Activated T-helper 2 cell treated with anti-CD3 and anti-CD28 coated beads, Interferon-gamma antibody, Interleukin-2, Interleukin-4, amounts not matched to agents 10 μg/mL and 5 μg/mL and 100 μg/mL, durations not matched to agents 14 hours and 24 hours and 36 hours (primary cell): ENCODE measurements around the gene GPR135. TPM values are rescaled to one million over a fixed set of nuclear protein-coding genes. Genes with fewer than 3 reads are reported as not detected.

Experiments used
- DNase-seq: peaks from one replicate; pipeline ENCODE4 v3.0.0; 2021; ENCODE audit warnings: low spot score
- H3K27ac Mint-ChIP-seq: one replicate; pipeline ENCODE4 v1.8.0; 2021; ENCODE audit warnings: mixed read lengths
- H3K27me3 Mint-ChIP-seq: one replicate; pipeline ENCODE4 v1.8.0; 2021; ENCODE audit warnings: low read depth, mixed read lengths
- H3K36me3 Mint-ChIP-seq: one replicate; pipeline ENCODE4 v1.8.0; 2021; ENCODE audit warnings: low read depth, mixed read lengths
- H3K4me1 Mint-ChIP-seq: one replicate; pipeline ENCODE4 v1.8.0; 2021; ENCODE audit warnings: low read depth, mixed read lengths
- H3K4me3 Mint-ChIP-seq: one replicate; pipeline ENCODE4 v1.8.0; 2021; ENCODE audit warnings: low read depth, mild to moderate bottlenecking, moderate library complexity, mixed read lengths
- H3K9me3 Mint-ChIP-seq: one replicate; pipeline ENCODE4 v1.8.0; 2021; ENCODE audit warnings: mixed read lengths
- intact Hi-C: fragments of 100-400 bp; cut with micrococcal nuclease; formaldehyde crosslinking; loops from one replicate; pipeline ENCODE4 v1.15.1; 2023
- total RNA-seq: library from RNA; stranded (reverse); gene quantifications from 2 replicates; pipeline ENCODE4 v1.2.3, GENCODE V29; 2022

GPR135 gene, protein sequence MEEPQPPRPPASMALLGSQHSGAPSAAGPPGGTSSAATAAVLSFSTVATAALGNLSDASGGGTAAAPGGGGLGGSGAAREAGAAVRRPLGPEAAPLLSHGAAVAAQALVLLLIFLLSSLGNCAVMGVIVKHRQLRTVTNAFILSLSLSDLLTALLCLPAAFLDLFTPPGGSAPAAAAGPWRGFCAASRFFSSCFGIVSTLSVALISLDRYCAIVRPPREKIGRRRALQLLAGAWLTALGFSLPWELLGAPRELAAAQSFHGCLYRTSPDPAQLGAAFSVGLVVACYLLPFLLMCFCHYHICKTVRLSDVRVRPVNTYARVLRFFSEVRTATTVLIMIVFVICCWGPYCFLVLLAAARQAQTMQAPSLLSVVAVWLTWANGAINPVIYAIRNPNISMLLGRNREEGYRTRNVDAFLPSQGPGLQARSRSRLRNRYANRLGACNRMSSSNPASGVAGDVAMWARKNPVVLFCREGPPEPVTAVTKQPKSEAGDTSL
- total RNA-seq = 1.6 and 2.4 TPM in 2 replicates

DNA sequence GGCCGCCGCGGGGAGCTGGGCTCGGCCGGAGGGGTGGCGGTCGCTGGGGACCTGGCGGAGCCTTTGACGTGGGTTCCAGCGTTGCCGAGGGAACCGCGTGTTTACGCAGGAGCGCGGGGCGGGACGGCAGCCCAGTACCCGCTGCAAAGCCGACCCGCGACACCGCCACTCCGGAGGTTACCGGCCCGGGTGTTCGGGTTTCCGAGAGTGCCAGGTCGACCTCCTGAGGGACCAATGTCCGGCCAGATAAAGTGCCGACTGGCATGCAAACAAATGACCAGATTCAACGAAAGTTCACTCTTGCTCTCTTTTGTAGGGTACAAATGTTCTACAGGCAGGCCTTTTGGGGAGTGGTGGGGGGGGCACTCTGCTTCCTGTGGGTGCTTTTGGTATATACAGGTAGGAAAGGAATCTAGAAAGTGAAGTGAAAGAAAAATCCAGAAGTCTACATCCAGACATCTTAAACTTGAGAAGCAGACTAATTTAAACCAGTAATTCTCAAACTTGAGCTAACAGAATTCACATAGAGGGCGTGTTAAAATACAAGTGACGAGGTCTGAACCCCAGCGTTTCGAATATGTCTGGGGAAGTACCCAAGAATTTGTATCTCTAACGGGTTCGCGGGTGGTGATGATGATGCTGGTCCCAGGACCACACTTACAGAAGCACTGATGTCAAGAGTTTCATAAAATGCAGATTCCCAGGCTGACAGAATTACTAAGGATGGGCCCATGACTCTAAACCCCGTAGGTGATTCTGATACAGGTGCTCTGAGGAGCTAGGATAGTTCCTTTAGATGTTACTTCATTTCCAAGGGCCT, at the start of gene GPR135:
Gene GPR135 (minus strand): TSS at position 65 of the 820 bp plus-strand sequence. CDS start 154 bp downstream, outside the sequence.
- no peak for DNase-seq
- peak within 1 kb of the TSS; percentile 84 for H3K4me3 Mint-ChIP-seq
- no peaks in the 10 kb centered on the region for H3K9me3 Mint-ChIP-seq
- intact Hi-C loops = loop anchor here (5.0 to 10.0 kb wide), 3 partner anchors 278 to 699 kb away; partner anchors contain the start of genes DAAM1 and DHRS7
- H3K27ac Mint-ChIP-seq = peak within 1 kb of the TSS; percentile 58
- H3K36me3 Mint-ChIP-seq = peaks cover 5% of the 10 kb centered on the region
- H3K27me3 Mint-ChIP-seq = peaks cover 3% of the 10 kb centered on the region
- peaks cover 6% of the 10 kb centered on the region for H3K4me1 Mint-ChIP-seq

DNA sequence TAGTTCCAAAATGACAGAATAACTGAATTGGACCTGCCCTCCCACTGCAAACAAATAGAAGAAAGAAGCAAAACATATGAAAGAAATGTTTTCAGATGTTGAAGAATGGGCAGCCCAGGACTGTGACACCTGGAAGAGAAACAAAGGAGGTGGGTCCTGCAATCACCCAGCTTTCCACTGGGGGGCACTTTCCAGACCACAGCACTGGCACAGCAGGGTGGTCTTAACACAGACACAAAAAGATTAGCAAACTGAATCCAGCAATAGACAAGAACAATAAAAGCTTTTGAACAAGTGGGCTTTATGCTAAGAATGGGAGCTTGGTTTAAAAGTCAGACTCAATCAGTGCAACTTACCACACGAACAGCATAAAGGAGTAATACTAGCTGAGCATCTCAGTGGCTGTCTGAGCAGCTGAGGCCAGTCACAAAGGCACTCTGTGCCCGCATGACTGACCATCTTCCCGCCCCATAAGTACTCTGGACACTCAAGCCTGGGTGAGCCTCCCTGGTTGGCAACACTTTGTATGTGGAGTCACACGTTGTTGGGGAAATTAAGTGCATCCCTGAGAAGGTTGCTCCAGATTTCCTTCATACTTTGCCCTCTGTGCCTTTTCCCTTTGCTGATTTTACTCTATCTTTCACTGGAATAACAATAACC, 46.9 kb upstream of the GPR135 start:
- H3K9me3 Mint-ChIP-seq = no peaks in the 10 kb centered on the region
- no peak overlapping the region for H3K27ac Mint-ChIP-seq
- no peak for DNase-seq
- H3K4me3 Mint-ChIP-seq = no peak overlapping the region
- H3K36me3 Mint-ChIP-seq = no peaks in the 10 kb centered on the region
- peaks cover 14% of the 10 kb centered on the region for H3K27me3 Mint-ChIP-seq
- intact Hi-C loops = no loop called here
- H3K4me1 Mint-ChIP-seq = no peaks in the 10 kb centered on the region

DNA sequence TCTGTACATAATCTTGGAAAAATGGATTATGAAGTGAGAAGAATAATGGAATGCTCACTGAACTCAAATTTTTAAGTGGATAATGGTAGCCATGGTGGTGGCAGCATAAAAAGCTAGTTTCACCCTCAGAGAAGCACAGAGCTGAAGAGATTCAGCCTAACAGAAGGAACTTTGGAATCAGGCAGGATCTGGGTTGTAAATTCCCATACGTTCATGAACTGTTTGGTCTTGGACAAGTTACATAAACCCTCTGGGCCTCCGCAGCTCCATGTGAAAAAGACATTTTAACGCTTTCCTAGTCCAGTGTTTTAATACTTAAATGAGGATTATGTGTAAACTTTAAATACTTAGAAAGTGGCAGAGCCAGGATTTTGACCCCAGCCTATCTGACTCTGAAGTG, 45.8 kb upstream of the GPR135 start:
- no peaks in the 10 kb centered on the region for H3K9me3 Mint-ChIP-seq
- peaks cover 14% of the 10 kb centered on the region for H3K27me3 Mint-ChIP-seq
- H3K36me3 Mint-ChIP-seq = no peaks in the 10 kb centered on the region
- intact Hi-C loops = no loop called here
- DNase-seq = no peak
- no peak overlapping the region for H3K4me3 Mint-ChIP-seq
- no peaks in the 10 kb centered on the region for H3K4me1 Mint-ChIP-seq
- no peak overlapping the region for H3K27ac Mint-ChIP-seq

DNA sequence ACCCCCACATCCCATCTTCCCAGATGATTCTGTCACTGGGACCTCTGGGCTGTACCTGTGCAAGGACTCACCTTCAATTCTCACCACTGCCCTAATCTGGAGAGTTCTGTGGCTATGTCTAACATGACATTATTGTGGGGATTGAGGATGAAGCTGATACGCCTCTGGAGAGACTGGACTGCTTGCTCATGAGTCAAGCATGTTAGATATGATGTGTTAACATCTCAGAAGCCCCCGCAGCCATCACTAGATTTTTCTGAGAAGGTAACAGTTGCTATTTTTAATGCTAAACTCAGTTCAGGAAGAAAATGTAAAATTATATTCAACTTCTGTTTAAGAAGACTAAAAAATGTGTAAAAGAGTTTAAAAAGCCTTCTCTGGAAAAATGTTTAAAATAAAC, 44.8 kb upstream of the GPR135 start:
- Mint-ChIP-seq H3K36me3 (no peaks in the 10 kb centered on the region), H3K9me3 (no peaks in the 10 kb centered on the region), H3K27ac (no peak overlapping the region), H3K4me1 (no peaks in the 10 kb centered on the region), H3K27me3 (peaks cover 14% of the 10 kb centered on the region), H3K4me3 (no peak overlapping the region)
- DNase-seq = no peak
- intact Hi-C loops = no loop called here

DNA sequence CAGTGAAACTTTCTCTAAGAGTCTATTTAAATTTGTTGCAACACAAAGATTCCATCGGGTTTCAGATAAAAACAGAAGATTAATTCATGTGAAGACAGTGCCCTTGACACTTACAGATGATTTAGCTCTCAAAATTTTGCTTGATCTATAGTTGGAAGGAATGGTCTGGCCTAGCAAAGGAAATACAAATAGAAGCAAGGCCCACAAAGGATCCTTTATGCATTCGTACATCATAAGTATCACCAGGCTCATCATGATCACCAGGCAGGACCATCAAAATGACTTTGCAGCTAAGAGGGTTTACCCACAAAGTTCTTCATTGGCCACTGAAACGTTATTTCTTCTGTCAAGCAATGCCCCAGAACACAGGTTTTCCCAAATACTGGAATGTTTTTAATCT, 43.9 kb upstream of the GPR135 start:
- Mint-ChIP-seq H3K36me3 (peaks cover 2% of the 10 kb centered on the region), H3K4me1 (peaks cover 4% of the 10 kb centered on the region), H3K9me3 (no peaks in the 10 kb centered on the region), H3K27me3 (peaks cover 9% of the 10 kb centered on the region), H3K4me3 (no peak overlapping the region), H3K27ac (no peak overlapping the region)
- no peak for DNase-seq
- intact Hi-C loops = loop anchor here (5.0 to 10.0 kb wide), 2 partner anchors 382 to 676 kb away; no protein-coding TSS in a partner anchor

DNA sequence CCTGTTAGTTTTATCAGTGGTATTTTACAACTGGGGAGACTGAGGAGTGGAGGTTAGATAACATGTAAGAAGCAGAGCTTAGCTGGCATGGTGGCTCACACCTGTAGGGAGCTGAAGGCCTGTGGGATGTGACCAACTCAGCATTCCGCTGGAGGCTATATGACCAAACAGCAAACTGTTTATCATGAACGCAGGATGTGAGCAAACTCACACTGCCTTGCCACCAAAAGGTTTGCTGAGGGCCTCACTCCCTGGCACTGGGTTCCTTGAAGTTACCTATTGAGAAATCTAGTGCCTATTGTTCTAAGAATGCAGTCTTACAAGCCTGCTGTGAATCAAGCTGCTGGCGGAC, 42.5 kb upstream of the GPR135 start:
- DNase-seq = no peak
- Mint-ChIP-seq H3K27ac (no peak overlapping the region), H3K4me1 (peaks cover 4% of the 10 kb centered on the region), H3K9me3 (no peaks in the 10 kb centered on the region), H3K4me3 (no peak overlapping the region), H3K36me3 (peaks cover 9% of the 10 kb centered on the region), H3K27me3 (peaks cover 9% of the 10 kb centered on the region)
- intact Hi-C loops = loop anchor here (1.0 to 10.0 kb wide), 3 partner anchors 69 to 677 kb away; partner anchors contain the start of gene CCDC175

DNA sequence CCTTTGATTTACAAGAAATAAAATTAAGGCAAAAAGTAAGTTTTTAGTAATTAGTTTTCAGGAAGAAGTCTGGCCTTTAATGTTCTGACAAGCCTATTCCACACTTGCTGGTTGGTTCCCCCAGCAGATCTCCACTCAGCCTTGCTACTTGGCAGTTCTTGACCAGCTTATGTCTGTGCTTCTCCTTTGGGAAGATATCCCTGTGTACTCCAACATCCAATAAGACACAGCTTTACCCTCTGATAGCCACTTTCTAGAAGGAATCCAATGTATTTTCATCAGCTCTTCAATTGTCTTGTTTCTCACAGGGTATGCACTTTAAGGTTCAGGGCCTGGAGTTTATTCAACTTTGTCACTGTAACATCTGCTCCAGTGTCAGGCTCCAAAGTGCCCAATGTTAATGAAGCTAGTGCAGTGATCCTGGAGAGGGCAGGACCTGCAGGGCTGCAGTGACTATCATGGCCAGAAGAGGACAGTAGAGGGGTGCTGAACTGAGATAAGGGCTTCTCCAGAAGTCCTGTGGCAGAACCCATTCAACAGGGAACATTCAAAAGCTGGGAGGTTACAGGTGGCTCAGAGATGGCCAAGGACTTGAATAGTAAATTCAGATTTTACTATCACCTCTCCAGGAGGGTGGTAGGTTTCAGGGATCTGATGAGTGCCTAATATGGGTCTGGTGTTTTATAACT, 42.0 kb upstream of the GPR135 start:
- Mint-ChIP-seq H3K27ac (no peak overlapping the region), H3K27me3 (peaks cover 9% of the 10 kb centered on the region), H3K9me3 (no peaks in the 10 kb centered on the region), H3K4me1 (peaks cover 4% of the 10 kb centered on the region), H3K36me3 (peaks cover 12% of the 10 kb centered on the region), H3K4me3 (no peak overlapping the region)
- intact Hi-C loops = loop anchor here (1.0 to 10.0 kb wide), 3 partner anchors 69 to 678 kb away; partner anchors contain the start of gene CCDC175
- peak; percentile 33 for DNase-seq

DNA sequence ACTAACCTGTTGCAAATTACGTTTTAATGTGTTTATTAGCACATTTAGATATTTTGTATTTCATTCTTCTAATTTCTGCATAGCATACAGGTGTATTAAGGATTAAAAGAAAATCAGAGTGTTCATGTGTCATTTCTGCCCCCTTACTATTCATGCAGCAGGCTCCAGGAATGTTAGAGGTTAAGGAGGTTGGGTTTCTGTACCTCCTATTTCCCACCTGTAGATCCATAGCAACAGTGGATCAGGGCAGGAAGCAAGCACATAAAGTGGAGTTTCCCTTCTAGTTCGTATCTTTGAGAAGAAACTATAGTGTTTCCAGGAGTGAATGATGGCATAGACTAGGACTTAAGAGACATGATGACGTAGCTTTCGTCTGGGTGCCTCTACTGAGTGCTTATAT, 38.1 kb upstream of the GPR135 start:
- Mint-ChIP-seq H3K4me3 (no peak overlapping the region), H3K4me1 (peaks cover 4% of the 10 kb centered on the region), H3K27me3 (no peaks in the 10 kb centered on the region), H3K9me3 (no peaks in the 10 kb centered on the region), H3K36me3 (peaks cover 20% of the 10 kb centered on the region), H3K27ac (no peak overlapping the region)
- intact Hi-C loops = loop anchor here (10.0 kb wide), 1 partner anchor 682 kb away; no protein-coding TSS in a partner anchor
- no peak for DNase-seq

DNA sequence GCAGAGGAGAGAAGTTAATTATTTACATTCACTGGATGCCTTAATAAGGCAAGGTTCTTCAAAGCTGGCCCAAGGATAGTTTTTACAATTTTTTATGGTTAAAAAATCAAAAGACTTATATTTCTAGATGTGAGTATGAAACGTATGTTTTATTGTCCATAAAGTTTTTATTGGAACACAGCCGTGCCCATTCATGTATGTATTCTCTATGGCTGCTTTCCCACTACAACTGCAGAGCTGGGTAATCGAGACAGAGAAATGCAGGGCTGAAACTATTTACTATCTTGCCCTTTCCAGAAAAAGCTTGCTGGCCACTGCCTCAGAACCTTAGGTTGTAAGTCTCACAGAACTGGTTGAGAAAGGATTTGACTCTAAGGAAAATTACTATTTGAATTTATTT, 35.6 kb upstream of the GPR135 start:
- no peak overlapping the region for H3K4me3 Mint-ChIP-seq
- intact Hi-C loops = loop anchor here (10.0 kb wide), 1 partner anchor 684 kb away; no protein-coding TSS in a partner anchor
- no peak for DNase-seq
- no peaks in the 10 kb centered on the region for H3K27me3 Mint-ChIP-seq
- H3K4me1 Mint-ChIP-seq = peaks cover 7% of the 10 kb centered on the region
- no peak overlapping the region for H3K27ac Mint-ChIP-seq
- no peaks in the 10 kb centered on the region for H3K9me3 Mint-ChIP-seq
- H3K36me3 Mint-ChIP-seq = peaks cover 32% of the 10 kb centered on the region

DNA sequence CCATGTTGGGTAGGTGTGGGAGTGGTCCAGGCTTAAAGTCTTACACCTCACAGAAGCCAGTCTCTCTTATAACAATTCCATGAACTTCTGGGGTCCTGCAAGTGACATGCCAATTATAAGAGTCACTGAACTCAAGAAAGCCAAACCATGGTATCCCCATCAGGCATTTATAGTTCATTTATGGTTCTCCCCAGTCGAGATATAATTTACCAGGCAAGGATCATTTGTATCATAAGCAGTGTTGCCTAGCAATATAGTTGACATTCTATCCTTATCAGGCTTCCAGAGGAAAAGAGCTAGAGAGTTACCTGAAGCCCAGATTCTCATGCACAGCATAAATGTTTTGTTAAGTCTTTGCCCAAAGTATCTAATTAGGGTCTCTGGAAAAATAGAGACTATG, 27.2 kb upstream of the GPR135 start:
- no peak overlapping the region for H3K4me3 Mint-ChIP-seq
- no peak overlapping the region for H3K27ac Mint-ChIP-seq
- H3K27me3 Mint-ChIP-seq = no peaks in the 10 kb centered on the region
- intact Hi-C loops = no loop called here
- DNase-seq = no peak
- peaks cover 26% of the 10 kb centered on the region for H3K4me1 Mint-ChIP-seq
- peaks cover 80% of the 10 kb centered on the region for H3K36me3 Mint-ChIP-seq
- H3K9me3 Mint-ChIP-seq = no peaks in the 10 kb centered on the region

DNA sequence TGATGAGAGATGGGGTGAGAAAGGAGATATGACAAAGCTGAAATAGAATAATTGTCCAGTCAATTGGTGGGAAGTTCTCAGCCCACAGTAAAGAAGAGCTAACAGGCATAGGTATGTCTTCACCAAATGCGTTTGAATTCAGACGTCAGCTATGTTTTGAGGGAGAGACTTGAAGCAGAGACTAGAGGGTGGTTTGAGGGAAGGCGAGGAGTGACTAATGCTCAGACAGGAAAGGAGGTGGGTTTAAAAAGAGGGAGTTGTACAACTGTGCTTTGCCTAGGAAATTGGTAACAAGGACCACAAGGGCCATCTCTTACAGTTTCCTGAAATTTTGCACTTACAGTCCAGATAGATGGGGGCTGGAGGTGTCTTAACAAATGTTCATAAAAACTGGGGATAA, 25.6 kb upstream of the GPR135 start:
- H3K27me3 Mint-ChIP-seq = no peaks in the 10 kb centered on the region
- no peaks in the 10 kb centered on the region for H3K9me3 Mint-ChIP-seq
- DNase-seq = no peak
- H3K36me3 Mint-ChIP-seq = peaks cover 72% of the 10 kb centered on the region
- no peak overlapping the region for H3K4me3 Mint-ChIP-seq
- intact Hi-C loops = no loop called here
- H3K27ac Mint-ChIP-seq = no peak overlapping the region
- H3K4me1 Mint-ChIP-seq = peaks cover 25% of the 10 kb centered on the region
